ENCODE data around the gene LRMDA. TPM values are rescaled to one million over a fixed set of nuclear protein-coding genes. Genes with fewer than 3 reads are reported as not detected.

LRMDA gene
- total RNA-seq, 2 experiments from 2014 or later = not detected

DNA sequence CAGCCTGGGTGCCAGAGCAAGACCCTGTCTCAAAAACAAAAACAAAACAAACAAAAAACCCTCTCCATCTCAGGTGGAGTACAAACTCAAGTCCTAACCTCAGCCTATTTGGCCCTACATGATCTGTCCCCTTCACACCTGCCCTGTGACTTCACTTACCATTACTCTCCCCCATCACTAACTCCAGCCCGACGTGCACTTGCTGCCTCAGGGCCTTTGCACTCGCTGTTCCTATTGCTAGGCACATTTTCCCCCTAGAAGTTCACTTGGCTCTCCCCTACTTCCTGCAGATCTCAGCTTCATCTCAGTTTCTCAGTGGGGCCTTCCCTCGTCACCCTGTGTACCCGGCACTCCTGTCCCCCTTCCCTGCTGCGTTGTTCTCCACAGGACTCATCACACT is 8.5 kb upstream of the LRMDA start:
- H3K4me3 ChIP-seq (ENCODE audit: low read depth, low read length, poor library complexity, severe bottlenecking) = no peak overlapping the region
- H3K9me2 ChIP-seq (ENCODE audit: insufficient read depth, low read length) = no peaks in the 10 kb centered on the region
- H3K79me2 ChIP-seq (ENCODE audit: insufficient read depth, low read depth, low read length) = no peaks in the 10 kb centered on the region
- intact Hi-C loops (cut with micrococcal nuclease; ENCODE audit: unreplicated experiment) = no loop called here
- no peaks in the 10 kb centered on the region for H3K9me3 ChIP-seq (ENCODE audit: low read length)
- H3K27ac ChIP-seq (ENCODE audit: low read depth, low read length, poor library complexity, severe bottlenecking) = no peak overlapping the region
- CTCF ChIA-PET (ENCODE audit: unreplicated experiment) = no interaction called here
- DNase-seq (ENCODE audit: low spot score) = no peak
- H2AFZ ChIP-seq (ENCODE audit: low read length) = no peak overlapping the region
- no peak overlapping the region for H3K4me2 ChIP-seq (ENCODE audit: low read length)
- H4K20me1 ChIP-seq (ENCODE audit: insufficient read depth, low read length) = no peaks in the 10 kb centered on the region
- H3K4me1 ChIP-seq (ENCODE audit: insufficient read depth, low read length, poor library complexity, severe bottlenecking) = no peaks in the 10 kb centered on the region
- TF ChIP-seq EZH2phosphoT487 (IDR thresholded peaks at IDR 0.05; ENCODE audit: borderline replicate concordance, low read depth, low read length) = no peak
- TF ChIP-seq, protein P1, sequence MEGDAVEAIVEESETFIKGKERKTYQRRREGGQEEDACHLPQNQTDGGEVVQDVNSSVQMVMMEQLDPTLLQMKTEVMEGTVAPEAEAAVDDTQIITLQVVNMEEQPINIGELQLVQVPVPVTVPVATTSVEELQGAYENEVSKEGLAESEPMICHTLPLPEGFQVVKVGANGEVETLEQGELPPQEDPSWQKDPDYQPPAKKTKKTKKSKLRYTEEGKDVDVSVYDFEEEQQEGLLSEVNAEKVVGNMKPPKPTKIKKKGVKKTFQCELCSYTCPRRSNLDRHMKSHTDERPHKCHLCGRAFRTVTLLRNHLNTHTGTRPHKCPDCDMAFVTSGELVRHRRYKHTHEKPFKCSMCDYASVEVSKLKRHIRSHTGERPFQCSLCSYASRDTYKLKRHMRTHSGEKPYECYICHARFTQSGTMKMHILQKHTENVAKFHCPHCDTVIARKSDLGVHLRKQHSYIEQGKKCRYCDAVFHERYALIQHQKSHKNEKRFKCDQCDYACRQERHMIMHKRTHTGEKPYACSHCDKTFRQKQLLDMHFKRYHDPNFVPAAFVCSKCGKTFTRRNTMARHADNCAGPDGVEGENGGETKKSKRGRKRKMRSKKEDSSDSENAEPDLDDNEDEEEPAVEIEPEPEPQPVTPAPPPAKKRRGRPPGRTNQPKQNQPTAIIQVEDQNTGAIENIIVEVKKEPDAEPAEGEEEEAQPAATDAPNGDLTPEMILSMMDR (conservative IDR thresholded peaks at IDR 0.05; ENCODE audit: low read length) = no peak
- H3K36me3 ChIP-seq (ENCODE audit: insufficient read depth, low read length) = no peaks in the 10 kb centered on the region
- POLR2A ChIA-PET = no interaction called here
- no TSS peak for BruUV-seq (replicated peaks)

DNA sequence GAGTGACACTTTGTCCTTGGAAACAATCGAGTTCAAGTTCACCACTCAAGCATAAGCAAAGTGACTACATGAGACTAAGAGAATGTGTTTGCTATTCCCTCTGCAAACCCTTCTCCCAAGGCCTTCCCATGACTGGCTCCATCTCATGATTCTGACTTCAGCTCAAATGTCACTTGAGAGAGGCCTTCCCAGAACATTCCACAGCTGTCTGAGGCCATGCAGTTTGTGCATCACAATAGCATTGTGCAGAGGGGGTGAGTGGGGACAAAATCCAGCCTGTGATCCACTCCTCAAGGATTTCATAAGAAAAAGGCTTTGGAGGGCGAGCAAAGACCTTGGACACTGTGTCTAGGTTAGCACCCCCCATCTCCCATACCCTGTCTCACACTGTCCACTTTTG is 6.9 kb upstream of the LRMDA start:
- Histone ChIP-seq H3K36me3 (ENCODE audit: insufficient read depth, low read length) (no peaks in the 10 kb centered on the region), H4K20me1 (ENCODE audit: insufficient read depth, low read length) (no peaks in the 10 kb centered on the region), H2AFZ (ENCODE audit: low read length) (no peak overlapping the region), H3K27ac (ENCODE audit: low read depth, low read length, poor library complexity, severe bottlenecking) (no peak overlapping the region), H3K9me3 (ENCODE audit: low read length) (no peaks in the 10 kb centered on the region), H3K79me2 (ENCODE audit: insufficient read depth, low read depth, low read length) (no peaks in the 10 kb centered on the region), H3K9me2 (ENCODE audit: insufficient read depth, low read length) (no peaks in the 10 kb centered on the region), H3K4me3 (ENCODE audit: low read depth, low read length, poor library complexity, severe bottlenecking) (no peak overlapping the region), H3K4me2 (ENCODE audit: low read length) (no peak overlapping the region), H3K4me1 (ENCODE audit: insufficient read depth, low read length, poor library complexity, severe bottlenecking) (no peaks in the 10 kb centered on the region)
- ChIA-PET POLR2A (interaction anchor here (1.1 kb wide), 1 partner anchor 105 kb away, joined by 3 read pairs; no protein-coding TSS in a partner anchor), CTCF (ENCODE audit: unreplicated experiment) (no interaction called here)
- BruUV-seq (replicated peaks) = no TSS peak
- intact Hi-C loops (cut with micrococcal nuclease; ENCODE audit: unreplicated experiment) = no loop called here
- DNase-seq (ENCODE audit: low spot score) = no peak
- TF ChIP-seq EZH2phosphoT487 (IDR thresholded peaks at IDR 0.05; ENCODE audit: borderline replicate concordance, low read depth, low read length) = no peak
- TF ChIP-seq, protein P1 (conservative IDR thresholded peaks at IDR 0.05; ENCODE audit: low read length) = no peak

DNA sequence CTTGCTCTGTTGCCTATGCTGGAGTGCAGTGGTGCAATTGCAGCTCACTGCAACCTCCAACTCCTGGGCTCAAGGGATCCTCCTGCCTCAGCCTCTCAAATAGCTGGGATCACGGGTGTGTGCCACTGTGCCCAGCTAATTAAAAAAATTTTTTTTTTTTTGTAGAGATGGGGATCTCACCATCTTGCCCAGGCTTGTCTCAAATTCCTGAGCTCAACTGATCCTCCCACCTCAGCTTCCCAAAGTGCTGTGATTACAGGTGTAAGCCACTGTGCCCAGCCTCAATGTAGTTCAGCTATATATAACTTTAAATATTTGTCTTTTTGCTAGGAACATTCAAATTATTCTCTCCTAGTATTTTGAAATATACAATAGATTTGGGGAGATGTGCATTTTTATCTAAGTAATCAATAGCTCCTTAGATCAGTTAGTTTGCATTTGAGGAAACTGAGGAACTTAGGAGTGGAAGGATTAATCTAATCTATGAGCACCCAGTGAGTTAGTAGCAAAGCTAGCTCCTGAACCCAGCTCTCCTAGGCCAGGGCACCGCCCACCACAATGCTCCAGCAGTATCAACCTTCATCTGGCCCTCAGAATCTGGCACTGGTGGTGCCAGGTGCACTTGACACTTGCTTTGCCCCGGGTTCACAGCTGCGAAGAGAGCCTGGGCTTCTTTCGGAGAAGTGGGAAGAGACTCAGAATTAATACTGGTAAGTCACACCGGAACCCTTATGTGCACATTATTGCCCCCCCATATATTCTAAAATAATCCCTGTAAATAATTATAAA is 5.9 kb upstream of the LRMDA start:
- Histone ChIP-seq H2AFZ (ENCODE audit: low read length) (no peak overlapping the region), H3K4me3 (ENCODE audit: low read depth, low read length, poor library complexity, severe bottlenecking) (no peak overlapping the region), H3K9me3 (ENCODE audit: low read length) (no peaks in the 10 kb centered on the region), H3K4me1 (ENCODE audit: insufficient read depth, low read length, poor library complexity, severe bottlenecking) (no peaks in the 10 kb centered on the region), H4K20me1 (ENCODE audit: insufficient read depth, low read length) (no peaks in the 10 kb centered on the region), H3K4me2 (ENCODE audit: low read length) (no peak overlapping the region), H3K27ac (ENCODE audit: low read depth, low read length, poor library complexity, severe bottlenecking) (no peak overlapping the region), H3K36me3 (ENCODE audit: insufficient read depth, low read length) (no peaks in the 10 kb centered on the region), H3K79me2 (ENCODE audit: insufficient read depth, low read depth, low read length) (no peaks in the 10 kb centered on the region), H3K9me2 (ENCODE audit: insufficient read depth, low read length) (no peaks in the 10 kb centered on the region)
- no TSS peak for BruUV-seq (replicated peaks)
- ChIA-PET POLR2A (interaction anchor here (1.1 kb wide), 1 partner anchor 104 kb away, joined by 3 read pairs; no protein-coding TSS in a partner anchor), CTCF (ENCODE audit: unreplicated experiment) (no interaction called here)
- no peak for TF ChIP-seq EZH2phosphoT487 (IDR thresholded peaks at IDR 0.05; ENCODE audit: borderline replicate concordance, low read depth, low read length)
- TF ChIP-seq, protein P1 (conservative IDR thresholded peaks at IDR 0.05; ENCODE audit: low read length) = no peak
- DNase-seq (ENCODE audit: low spot score) = no peak
- intact Hi-C loops (cut with micrococcal nuclease; ENCODE audit: unreplicated experiment) = no loop called here

Data from OCI-LY7 (cell line).